GM18907 (cell line): Measurements from ENCODE around the gene JUND.

Experiments used
- ATAC-seq: cut with Tn5 transposase; IDR thresholded peaks from one replicate; pipeline ENCODE4 v1.9.1; 2021; ENCODE audit warnings: mild to moderate bottlenecking, moderate library complexity; ENCODE audit not compliant: unreplicated experiment

JUND gene

GRCh38 chr19:18251587-18252369 lies 29.6 kb downstream of the JUND start:
- no peak for ATAC-seq

GRCh38 chr19:18249834-18250233 lies 31.6 kb downstream of the JUND start:
- ATAC-seq, result no peak

GRCh38 chr19:18245297-18245696 lies 36.1 kb downstream of the JUND start:
- ATAC-seq, result no peak

GRCh38 chr19:18239303-18239702 lies 42.1 kb downstream of the JUND start:
- ATAC-seq, result no peak

- ATAC-seq, result no peak
These were observed 47.2 kb downstream of the JUND start for GRCh38 chr19:18234194-18234593.

- ATAC-seq, result no peak
These were observed 48.1 kb downstream of the JUND start for GRCh38 chr19:18233224-18233825.

- ATAC-seq, result no peak
These were observed 48.7 kb downstream of the JUND start for GRCh38 chr19:18232540-18233223.

GRCh38 chr19:18231775-18232174 lies 49.6 kb downstream of the JUND start:
- no peak for ATAC-seq

GRCh38 chr19:18230941-18231734 lies 50.3 kb downstream of the JUND start:
- ATAC-seq, result no peak

- no peak for ATAC-seq
These were observed 51.5 kb downstream of the JUND start for GRCh38 chr19:18229915-18230314.
